Type B pancreatic cell (in vitro differentiated cells): ENCODE results near the gene PTGES3. TPM values are rescaled to one million over a fixed set of nuclear protein-coding genes. Genes with fewer than 3 reads are reported as not detected.
A peak's percentile ranks its signal among the peaks of the same experiment; 100 is the strongest.

ENCODE experiments used
- DNase-seq: peaks from one replicate; pipeline ENCODE4 v3.0.0; 2021; ENCODE audit warnings: mixed read lengths; ENCODE audit not compliant: unreplicated experiment; ENCODE audit errors: extremely low spot score
- H3K27ac Mint-ChIP-seq: 2 replicates; pipeline ENCODE4 v1.8.0; 2021; ENCODE audit warnings: mild to moderate bottlenecking, mixed read lengths
- H3K27me3 Mint-ChIP-seq: 2 replicates; pipeline ENCODE4 v1.8.0; 2021; ENCODE audit warnings: mixed read lengths
- H3K36me3 Mint-ChIP-seq: 2 replicates; pipeline ENCODE4 v1.8.0; 2021; ENCODE audit warnings: mixed read lengths
- H3K4me1 Mint-ChIP-seq: one replicate; pipeline ENCODE4 v1.8.0; 2021; ENCODE audit warnings: mixed read lengths; ENCODE audit not compliant: unreplicated experiment
- H3K4me3 Mint-ChIP-seq: 2 replicates; pipeline ENCODE4 v1.8.0; 2021; ENCODE audit warnings: mild to moderate bottlenecking, mixed read lengths
- H3K9me3 Mint-ChIP-seq: 2 replicates; pipeline ENCODE4 v1.8.0; 2021; ENCODE audit warnings: mixed read lengths
- CTCF ChIP-seq: fragments of 200-600 bp; sonication (generic); conservative IDR thresholded peaks from 2 replicates; pipeline ENCODE4 v1.5.0; 2021; ENCODE audit warnings: antibody characterized with exemption, mild to moderate bottlenecking
- total RNA-seq: library from RNA; stranded (reverse); gene quantifications from 2 replicates; pipeline ENCODE4 v1.2.1, GENCODE V29; 2021; ENCODE audit warnings: low replicate concordance

Gene PTGES3
- total RNA-seq, 1 donor from 2014 or later: 219 TPM

- H3K36me3 Mint-ChIP-seq: peaks cover 57% of the 10 kb centered on the region
- H3K4me3 Mint-ChIP-seq: peak overlapping the region; percentile 98
- DNase-seq: no peak
- TF ChIP-seq CTCF: no peak
- H3K27me3 Mint-ChIP-seq: no peaks in the 10 kb centered on the region
- H3K27ac Mint-ChIP-seq: peak overlapping the region; percentile 98
- H3K9me3 Mint-ChIP-seq: no peaks in the 10 kb centered on the region
- peaks cover 64% of the 10 kb centered on the region for H3K4me1 Mint-ChIP-seq
Measured at GRCh38 chr12:56721216-56721615, 33.1 kb upstream of the PTGES3 start.

GRCh38 chr12:56720731-56721151, 32.7 kb upstream of the PTGES3 start:
- no peak for DNase-seq
- TF ChIP-seq CTCF: no peak
- peaks cover 65% of the 10 kb centered on the region for H3K4me1 Mint-ChIP-seq
- H3K4me3 Mint-ChIP-seq: peak overlapping the region; percentile 98
- H3K27ac Mint-ChIP-seq: peak overlapping the region; percentile 98
- H3K9me3 Mint-ChIP-seq: no peaks in the 10 kb centered on the region
- H3K36me3 Mint-ChIP-seq: peaks cover 59% of the 10 kb centered on the region
- H3K27me3 Mint-ChIP-seq: no peaks in the 10 kb centered on the region

- Mint-ChIP-seq H3K4me3 (peak overlapping the region; percentile 59), H3K4me1 (peaks cover 68% of the 10 kb centered on the region), H3K36me3 (peaks cover 68% of the 10 kb centered on the region), H3K27ac (peak overlapping the region; percentile 98), H3K27me3 (no peaks in the 10 kb centered on the region), H3K9me3 (no peaks in the 10 kb centered on the region)
- no peak for TF ChIP-seq CTCF
- DNase-seq: no peak
Measured at GRCh38 chr12:56719056-56719455, 31.0 kb upstream of the PTGES3 start.

GRCh38 chr12:56718636-56719035, 30.6 kb upstream of the PTGES3 start:
- peaks cover 66% of the 10 kb centered on the region for H3K36me3 Mint-ChIP-seq
- no peak for TF ChIP-seq CTCF
- peaks cover 64% of the 10 kb centered on the region for H3K4me1 Mint-ChIP-seq
- H3K27ac Mint-ChIP-seq: peak overlapping the region; percentile 98
- H3K9me3 Mint-ChIP-seq: no peaks in the 10 kb centered on the region
- H3K27me3 Mint-ChIP-seq: no peaks in the 10 kb centered on the region
- H3K4me3 Mint-ChIP-seq: peak overlapping the region; percentile 59
- DNase-seq: no peak

- no peak overlapping the region for H3K27ac Mint-ChIP-seq
- H3K27me3 Mint-ChIP-seq: no peaks in the 10 kb centered on the region
- H3K9me3 Mint-ChIP-seq: no peaks in the 10 kb centered on the region
- no peak for TF ChIP-seq CTCF
- no peak overlapping the region for H3K4me3 Mint-ChIP-seq
- peaks cover 70% of the 10 kb centered on the region for H3K36me3 Mint-ChIP-seq
- DNase-seq: no peak
- peaks cover 60% of the 10 kb centered on the region for H3K4me1 Mint-ChIP-seq
Measured at GRCh38 chr12:56718149-56718548, 30.1 kb upstream of the PTGES3 start.
